HepG2 (cell line): ENCODE measurements around the gene MTCH1.

ENCODE experiments used
- HNRNPUL1 ChIP-seq: fragments of 200-400 bp; formaldehyde crosslinking; IDR thresholded peaks from 2 replicates; pipeline ENCODE4 v1.6.1; 2017; ENCODE audit warnings: low read depth, mild to moderate bottlenecking, low read length, moderate library complexity
- HOXA7 ChIP-seq: sonication (generic); formaldehyde crosslinking; IDR thresholded peaks from 2 replicates; pipeline ENCODE4 v1.8.1; 2022; ENCODE audit warnings: mild to moderate bottlenecking, missing genetic modification reagents, moderate library complexity
- NR2C2 ChIP-seq: sonication (generic); formaldehyde crosslinking; IDR thresholded peaks from 2 replicates; pipeline ENCODE4 v1.4.0; 2020; ENCODE audit warnings: missing genetic modification reagents, mild to moderate bottlenecking, moderate library complexity, borderline replicate concordance
- SOX5 ChIP-seq: IDR thresholded peaks from 2 replicates; pipeline ENCODE4 v1.6.1; 2016; ENCODE audit warnings: borderline replicate concordance

GRCh38 chr6:36944650-36945049, 41.3 kb downstream of the MTCH1 start:
- no peak for TF ChIP-seq HNRNPUL1
- no peak for TF ChIP-seq HOXA7 (CRISPR knock-in tag)
- TF ChIP-seq NR2C2 = no peak
- TF ChIP-seq SOX5 (CRISPR knock-in tag) = no peak
